Body of pancreas (tissue), 4 donors: ENCODE data around the gene ANOS1. TPM values are rescaled to one million over a fixed set of nuclear protein-coding genes. Genes with fewer than 3 reads are reported as not detected.

Experiments used
- ATAC-seq: fragments of 150-250 bp; one replicate; pipeline ENCODE4 v1.9.1; 2016
- DNase-seq, 4 donors: peaks; one replicate each; pipeline ENCODE4 v3.0.0-alpha.2; 2019
- H3K27ac ChIP-seq, 4 donors: fragments of 200-600 bp; sonication (generic); 1 replicate in 3 of 4; 2 replicates in 1 of 4; pipeline versions ENCODE4 v1.5.1 to v1.6.1; 2016 to 2019; ENCODE audit warnings: mild to moderate bottlenecking in 1 of 4, mixed read lengths in 1 of 4, moderate library complexity in 1 of 4
- H3K27me3 ChIP-seq, 2 donors: fragments of 200-600 bp; sonication (generic); one replicate each; pipeline ENCODE4 v1.6.0; 2016; ENCODE audit warnings: mild to moderate bottlenecking in 1 of 2
- H3K36me3 ChIP-seq, 2 donors: fragments of 200-600 bp; sonication (generic); replicated peaks in 1 of 2; 2 replicates each; pipeline ENCODE4 v1.5.1; 2016; ENCODE audit warnings: low read depth in 2 of 2; ENCODE audit not compliant: insufficient read depth in 1 of 2
- H3K4me1 ChIP-seq: fragments of 200-600 bp; sonication (generic); one replicate; pipeline ENCODE4 v1.6.0; 2016
- H3K4me3 ChIP-seq, 2 donors: fragments of 200-600 bp; sonication (generic); 1 replicate in 1 of 2; 2 replicates in 1 of 2; pipeline ENCODE4 v1.5.1; 2016 to 2019
- H3K9me3 ChIP-seq, 3 donors: fragments of 200-600 bp; sonication (generic); 1 replicate in 2 of 3; 2 replicates in 1 of 3; pipeline ENCODE4 v1.5.1; 2016
- POLR2A ChIP-seq, 3 donors: fragments of 450-650 bp; IDR thresholded peaks; one replicate each; pipeline ENCODE4 v1.6.1; 2016; ENCODE audit warnings: antibody characterized with exemption in 3 of 3, mild to moderate bottlenecking in 2 of 3
- WGBS, 2 donors: methylation state at CpG; one replicate each; pipeline ENCODE4 v1.1.5; 2017; 5-methylcytosine and 5-hydroxymethylcytosine counted together
- intact Hi-C: fragments of 100-400 bp; cut with DNase I; formaldehyde crosslinking; loops from one replicate; pipeline ENCODE4 v1.15.1; 2023
- total RNA-seq, 2 donors: library from RNA; depleted of rRNA; stranded (reverse); fragments of >200 nt; gene quantifications; one replicate each; pipeline ENCODE4 v1.1.0, GENCODE V29; 2016
- TF ChIP-seq, protein P1 (sequence below), 7 experiments: fragments of 450-650 bp in 4 of 7; fragments of 200-600 bp in 3 of 7; sonication (generic) in 3 of 7; IDR thresholded peaks; one replicate each; pipeline ENCODE4 v1.5.1; 2016 to 2019; ENCODE audit warnings: antibody characterized with exemption in 7 of 7

Gene ANOS1
- total RNA-seq, 2 donors from 2014 or later, result 0.52 TPM; not detected in 1

DNA sequence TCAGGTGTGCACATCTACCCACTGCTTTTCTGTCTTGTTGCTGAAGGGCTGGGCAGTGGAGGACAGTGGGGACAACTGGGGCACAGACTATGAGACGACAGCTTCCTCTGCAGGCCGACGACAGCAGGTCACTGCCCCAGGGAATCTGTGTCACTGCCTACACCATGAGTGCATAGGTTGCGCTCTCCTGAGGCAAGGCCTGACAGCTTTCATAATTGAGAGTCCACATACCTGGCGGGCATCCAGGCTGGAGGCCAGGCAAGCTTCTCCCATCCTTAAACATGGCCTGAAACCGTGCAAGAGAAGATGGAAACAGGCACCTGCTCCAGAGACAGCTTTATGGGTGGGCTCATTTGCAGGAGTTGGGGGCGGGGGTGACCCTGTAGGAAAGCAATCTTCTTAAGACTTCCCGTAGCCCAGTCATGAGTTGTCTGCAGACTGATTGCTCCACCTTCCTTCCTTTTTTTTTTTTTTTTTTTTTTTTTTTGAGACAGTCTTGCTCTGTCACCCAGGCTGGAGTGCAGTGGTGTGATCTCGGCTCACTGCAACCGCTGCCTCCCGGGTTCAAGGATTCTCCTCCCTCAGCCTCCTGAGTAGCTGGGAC, 2.9 kb downstream of the ANOS1 start:
- H3K4me3 ChIP-seq, result no peak overlapping the region
- H3K4me1 ChIP-seq, result peaks cover 10% of the 10 kb centered on the region
- H3K9me3 ChIP-seq, result no peaks in the 10 kb centered on the region
- WGBS, 2 donors, result 49 to 51% methylated on average over 8 of the region's 11 CpGs
- intact Hi-C loops, result no loop called here
- TF ChIP-seq, protein P1, sequence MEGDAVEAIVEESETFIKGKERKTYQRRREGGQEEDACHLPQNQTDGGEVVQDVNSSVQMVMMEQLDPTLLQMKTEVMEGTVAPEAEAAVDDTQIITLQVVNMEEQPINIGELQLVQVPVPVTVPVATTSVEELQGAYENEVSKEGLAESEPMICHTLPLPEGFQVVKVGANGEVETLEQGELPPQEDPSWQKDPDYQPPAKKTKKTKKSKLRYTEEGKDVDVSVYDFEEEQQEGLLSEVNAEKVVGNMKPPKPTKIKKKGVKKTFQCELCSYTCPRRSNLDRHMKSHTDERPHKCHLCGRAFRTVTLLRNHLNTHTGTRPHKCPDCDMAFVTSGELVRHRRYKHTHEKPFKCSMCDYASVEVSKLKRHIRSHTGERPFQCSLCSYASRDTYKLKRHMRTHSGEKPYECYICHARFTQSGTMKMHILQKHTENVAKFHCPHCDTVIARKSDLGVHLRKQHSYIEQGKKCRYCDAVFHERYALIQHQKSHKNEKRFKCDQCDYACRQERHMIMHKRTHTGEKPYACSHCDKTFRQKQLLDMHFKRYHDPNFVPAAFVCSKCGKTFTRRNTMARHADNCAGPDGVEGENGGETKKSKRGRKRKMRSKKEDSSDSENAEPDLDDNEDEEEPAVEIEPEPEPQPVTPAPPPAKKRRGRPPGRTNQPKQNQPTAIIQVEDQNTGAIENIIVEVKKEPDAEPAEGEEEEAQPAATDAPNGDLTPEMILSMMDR (IDR thresholded peaks at IDR 0.05), result no peak
- no peak for TF ChIP-seq POLR2A (IDR thresholded peaks at IDR 0.05)
- ATAC-seq (no peak), DNase-seq (no peak)
- no peak overlapping the region for H3K27ac ChIP-seq
- H3K27me3 ChIP-seq, result no peaks in the 10 kb centered on the region
- no peaks in the 10 kb centered on the region for H3K36me3 ChIP-seq

DNA sequence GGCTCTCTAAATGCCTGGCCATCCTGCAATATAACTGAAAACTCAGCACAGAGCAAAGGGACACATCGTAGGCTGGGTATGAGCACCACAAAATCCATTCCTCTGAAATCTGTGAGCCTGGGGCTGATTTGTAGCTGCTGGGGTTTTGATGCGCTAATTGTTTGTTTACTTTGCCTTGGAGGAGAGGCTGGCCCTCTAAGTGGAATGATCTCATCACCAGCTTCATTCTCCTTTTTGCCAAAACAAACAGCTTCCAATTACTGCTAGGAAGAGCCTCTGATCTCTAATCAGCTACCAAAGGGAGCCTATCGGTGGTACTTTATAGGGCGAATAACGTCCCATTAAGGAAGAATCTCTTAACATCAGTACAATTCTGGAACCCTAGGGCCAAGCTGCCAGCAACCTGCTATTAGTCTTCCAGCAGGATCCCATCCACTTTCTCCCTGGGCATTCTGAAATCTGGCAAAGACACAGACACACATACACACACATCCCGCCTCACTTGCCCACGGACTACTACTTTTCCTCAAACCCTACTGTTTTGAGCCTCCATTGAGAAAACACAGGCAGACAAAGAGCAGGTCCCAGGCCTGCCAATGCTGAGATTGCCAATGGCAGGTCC, 5.8 kb downstream of the ANOS1 start:
- Histone ChIP-seq H3K4me3 (no peak overlapping the region), H3K27ac (no peak overlapping the region), H3K4me1 (peaks cover 6% of the 10 kb centered on the region), H3K27me3 (no peaks in the 10 kb centered on the region), H3K9me3 (no peaks in the 10 kb centered on the region), H3K36me3 (no peaks in the 10 kb centered on the region)
- ATAC-seq (no peak), DNase-seq (no peak)
- 39 to 41% methylated on average over 5 to 7 of the region's 7 CpGs for WGBS, 2 donors
- intact Hi-C loops, result no loop called here
- TF ChIP-seq, protein P1 (IDR thresholded peaks at IDR 0.05), result no peak
- no peak for TF ChIP-seq POLR2A (IDR thresholded peaks at IDR 0.05)

DNA sequence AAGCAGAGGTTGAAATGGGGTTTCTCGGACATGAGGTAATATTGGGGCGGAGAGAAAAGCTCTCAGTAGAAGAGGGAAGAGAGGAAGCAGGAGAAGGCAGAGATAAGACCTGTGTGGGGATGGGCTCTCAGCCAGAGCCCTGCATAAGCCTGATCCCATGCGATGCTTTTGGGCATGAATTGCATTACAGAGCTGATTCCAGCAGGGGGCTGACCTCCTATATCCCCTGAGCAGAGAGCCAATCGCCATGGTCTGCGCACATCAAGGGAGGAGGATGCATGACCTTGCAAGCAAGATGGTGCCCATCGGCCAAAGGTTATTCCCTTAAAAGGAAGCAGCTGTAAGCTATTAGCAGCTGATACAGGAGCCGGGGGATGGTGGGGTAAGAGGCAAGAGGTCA, 7.6 kb downstream of the ANOS1 start:
- Histone ChIP-seq H3K9me3 (no peaks in the 10 kb centered on the region), H3K27ac (no peak overlapping the region), H3K27me3 (no peaks in the 10 kb centered on the region), H3K36me3 (no peaks in the 10 kb centered on the region), H3K4me1 (no peaks in the 10 kb centered on the region), H3K4me3 (no peak overlapping the region)
- no peak for TF ChIP-seq POLR2A (IDR thresholded peaks at IDR 0.05)
- TF ChIP-seq, protein P1 (IDR thresholded peaks at IDR 0.05), result no peak
- no peak for DNase-seq
- no peak for ATAC-seq
- intact Hi-C loops, result no loop called here
- 15 to 31% methylated on average over 3 to 6 of the region's 7 CpGs for WGBS, 2 donors

DNA sequence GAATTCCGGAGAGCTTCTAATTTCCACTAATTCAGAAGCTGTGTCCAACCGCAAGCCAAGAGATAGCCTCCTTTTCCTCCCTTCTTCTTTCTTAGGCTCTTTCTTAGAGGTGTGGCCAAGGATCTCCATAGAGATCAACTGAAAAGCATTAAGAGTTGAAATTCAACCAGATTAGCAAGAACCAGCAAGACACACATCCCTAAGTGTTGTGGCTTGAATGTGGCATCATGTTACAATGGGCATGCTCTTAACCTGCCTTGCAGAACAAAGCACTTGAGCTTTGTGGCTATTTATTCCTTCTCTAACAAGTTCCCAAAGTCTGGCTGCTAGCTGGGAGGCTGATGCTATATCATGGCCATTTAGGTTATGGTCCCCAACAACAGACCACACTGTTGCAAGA, 10.4 kb downstream of the ANOS1 start:
- DNase-seq, result no peak
- TF ChIP-seq, protein P1 (IDR thresholded peaks at IDR 0.05), result no peak
- TF ChIP-seq POLR2A (IDR thresholded peaks at IDR 0.05), result no peak
- intact Hi-C loops, result no loop called here
- Histone ChIP-seq H3K4me3 (no peak overlapping the region), H3K4me1 (no peaks in the 10 kb centered on the region), H3K27ac (no peak overlapping the region), H3K36me3 (no peaks in the 10 kb centered on the region), H3K27me3 (no peaks in the 10 kb centered on the region), H3K9me3 (no peaks in the 10 kb centered on the region)
- ATAC-seq, result no peak
- WGBS, 2 donors, result 58 to 69% methylated on average over 2 of the region's 2 CpGs

DNA sequence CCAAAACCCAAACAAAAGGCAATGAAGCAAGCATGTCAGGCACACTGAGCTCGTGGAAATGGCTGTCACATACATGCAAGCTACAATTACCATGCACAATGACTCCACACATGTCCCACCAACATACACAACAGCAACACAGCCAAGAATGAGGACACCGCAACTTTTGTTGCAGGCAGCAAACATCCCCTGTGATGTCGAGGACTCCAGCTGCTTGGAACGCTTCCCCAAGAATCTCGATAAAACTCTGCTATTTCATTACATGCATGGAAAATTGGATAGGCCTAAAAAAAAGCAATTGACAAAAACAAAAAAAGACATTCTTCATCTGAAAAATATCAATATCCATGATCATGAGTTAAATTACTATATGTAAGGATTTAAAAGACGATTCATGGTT, 11.8 kb downstream of the ANOS1 start:
- H3K9me3 ChIP-seq, result no peaks in the 10 kb centered on the region
- no peaks in the 10 kb centered on the region for H3K4me1 ChIP-seq
- no peaks in the 10 kb centered on the region for H3K36me3 ChIP-seq
- H3K27ac ChIP-seq, result no peak overlapping the region
- DNase-seq (no peak), ATAC-seq (no peak)
- intact Hi-C loops, result no loop called here
- no peak overlapping the region for H3K4me3 ChIP-seq
- TF ChIP-seq, protein P1 (IDR thresholded peaks at IDR 0.05), result no peak
- TF ChIP-seq POLR2A (IDR thresholded peaks at IDR 0.05), result no peak
- no peaks in the 10 kb centered on the region for H3K27me3 ChIP-seq
- 79% methylated on average over 6 of the region's 6 CpGs for WGBS, 2 donors
